CD4-positive, alpha-beta T cell treated with Interferon gamma for 1 hour (primary cell): ENCODE results near the gene SMIM34.

Source experiments
- DNase-seq: peaks from one replicate; pipeline ENCODE4 v3.0.0-alpha.2; 2020

Gene SMIM34

DNA sequence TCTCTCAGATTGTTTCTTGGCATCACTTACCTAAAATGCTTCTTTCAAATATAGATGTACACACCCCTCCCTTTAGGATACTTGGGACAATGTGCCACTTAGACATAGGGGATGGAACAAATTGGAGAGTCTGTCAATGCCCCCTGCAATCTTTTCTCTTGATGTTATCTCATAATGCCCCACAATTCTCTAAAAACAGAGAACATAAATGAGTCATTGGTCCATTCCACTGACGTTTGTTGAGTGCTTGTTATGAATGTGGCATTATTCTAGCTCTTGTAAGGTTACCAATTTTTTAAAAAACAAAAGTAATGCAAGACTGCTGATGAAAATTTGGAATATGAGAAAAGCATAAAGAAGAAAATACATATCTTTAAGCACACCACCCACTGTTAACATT lies 54.0 kb downstream of the SMIM34 start:
- DNase-seq, result no peak
